Stimulated activated memory B cell treated with anti-CD40 and anti-IgM and Interleukin-4, amounts not matched to agents 10 μg/mL and 1 μg/mL and 100 μg/mL, for 72 hours (primary cell): ENCODE measurements around the gene KCTD12.

Experiments used
- ATAC-seq: fragments of 150-1000 bp; cut with Tn5 transposase; 2 replicates; pipeline ENCODE4 v1.10.0; 2021
- H3K27ac Mint-ChIP-seq: one replicate; pipeline ENCODE4 v1.8.0; 2022; ENCODE audit warnings: mild to moderate bottlenecking, mixed read lengths
- H3K27me3 Mint-ChIP-seq: one replicate; pipeline ENCODE4 v1.8.0; 2022; ENCODE audit warnings: mixed read lengths
- H3K36me3 Mint-ChIP-seq: one replicate; pipeline ENCODE4 v1.8.0; 2022; ENCODE audit warnings: mixed read lengths
- H3K4me1 Mint-ChIP-seq: one replicate; pipeline ENCODE4 v1.8.0; 2022; ENCODE audit warnings: mixed read lengths
- H3K4me3 Mint-ChIP-seq: one replicate; pipeline ENCODE4 v1.8.0; 2022; ENCODE audit warnings: mild to moderate bottlenecking, moderate library complexity, mixed read lengths
- H3K9me3 Mint-ChIP-seq: one replicate; pipeline ENCODE4 v1.8.0; 2022; ENCODE audit warnings: mixed read lengths

KCTD12 gene

GRCh38 chr13:76853481-76853880 lies 32.7 kb downstream of the KCTD12 start:
- H3K27me3 Mint-ChIP-seq = no peaks in the 10 kb centered on the region
- H3K9me3 Mint-ChIP-seq = peaks cover 3% of the 10 kb centered on the region
- no peak overlapping the region for H3K4me3 Mint-ChIP-seq
- no peaks in the 10 kb centered on the region for H3K4me1 Mint-ChIP-seq
- H3K36me3 Mint-ChIP-seq = no peaks in the 10 kb centered on the region
- ATAC-seq = no peak
- no peak overlapping the region for H3K27ac Mint-ChIP-seq

GRCh38 chr13:76852986-76853385 lies 33.2 kb downstream of the KCTD12 start:
- no peaks in the 10 kb centered on the region for H3K4me1 Mint-ChIP-seq
- no peak overlapping the region for H3K27ac Mint-ChIP-seq
- no peak overlapping the region for H3K4me3 Mint-ChIP-seq
- H3K9me3 Mint-ChIP-seq = peaks cover 3% of the 10 kb centered on the region
- H3K36me3 Mint-ChIP-seq = no peaks in the 10 kb centered on the region
- ATAC-seq = no peak
- no peaks in the 10 kb centered on the region for H3K27me3 Mint-ChIP-seq

- H3K36me3 Mint-ChIP-seq = no peaks in the 10 kb centered on the region
- no peaks in the 10 kb centered on the region for H3K27me3 Mint-ChIP-seq
- no peak overlapping the region for H3K4me3 Mint-ChIP-seq
- H3K9me3 Mint-ChIP-seq = peaks cover 3% of the 10 kb centered on the region
- no peak for ATAC-seq
- no peak overlapping the region for H3K27ac Mint-ChIP-seq
- no peaks in the 10 kb centered on the region for H3K4me1 Mint-ChIP-seq
Observed at GRCh38 chr13:76851961-76852360, 34.2 kb downstream of the KCTD12 start.

GRCh38 chr13:76849493-76849892 lies 36.7 kb downstream of the KCTD12 start:
- H3K9me3 Mint-ChIP-seq = no peaks in the 10 kb centered on the region
- no peak overlapping the region for H3K4me3 Mint-ChIP-seq
- no peaks in the 10 kb centered on the region for H3K4me1 Mint-ChIP-seq
- ATAC-seq = no peak
- no peaks in the 10 kb centered on the region for H3K27me3 Mint-ChIP-seq
- no peak overlapping the region for H3K27ac Mint-ChIP-seq
- no peaks in the 10 kb centered on the region for H3K36me3 Mint-ChIP-seq

- ATAC-seq = no peak
- H3K27ac Mint-ChIP-seq = no peak overlapping the region
- no peaks in the 10 kb centered on the region for H3K4me1 Mint-ChIP-seq
- H3K36me3 Mint-ChIP-seq = no peaks in the 10 kb centered on the region
- H3K9me3 Mint-ChIP-seq = no peaks in the 10 kb centered on the region
- H3K27me3 Mint-ChIP-seq = no peaks in the 10 kb centered on the region
- no peak overlapping the region for H3K4me3 Mint-ChIP-seq
Observed at GRCh38 chr13:76848596-76848995, 37.6 kb downstream of the KCTD12 start.

- Mint-ChIP-seq H3K4me3 (no peak overlapping the region), H3K27me3 (peaks cover 11% of the 10 kb centered on the region), H3K4me1 (no peaks in the 10 kb centered on the region), H3K36me3 (no peaks in the 10 kb centered on the region), H3K27ac (no peak overlapping the region), H3K9me3 (no peaks in the 10 kb centered on the region)
- no peak for ATAC-seq
Observed at GRCh38 chr13:76846363-76846762, 39.8 kb downstream of the KCTD12 start.

- Mint-ChIP-seq H3K9me3 (no peaks in the 10 kb centered on the region), H3K4me3 (no peak overlapping the region), H3K4me1 (no peaks in the 10 kb centered on the region), H3K27ac (no peak overlapping the region), H3K36me3 (no peaks in the 10 kb centered on the region), H3K27me3 (peaks cover 11% of the 10 kb centered on the region)
- no peak for ATAC-seq
Observed at GRCh38 chr13:76845865-76846264, 40.3 kb downstream of the KCTD12 start.

- Mint-ChIP-seq H3K9me3 (no peaks in the 10 kb centered on the region), H3K27ac (no peak overlapping the region)
Observed at GRCh38 chr13:76845367-76845766, 40.8 kb downstream of the KCTD12 start.

GRCh38 chr13:76837801-76838200 lies 48.4 kb downstream of the KCTD12 start:
- ATAC-seq = no peak
- Mint-ChIP-seq H3K27me3 (peaks cover 8% of the 10 kb centered on the region), H3K27ac (no peak overlapping the region), H3K9me3 (no peaks in the 10 kb centered on the region), H3K4me1 (no peaks in the 10 kb centered on the region), H3K4me3 (no peak overlapping the region), H3K36me3 (no peaks in the 10 kb centered on the region)

More at GRCh38 chr13:76845367-76845766, 40.8 kb downstream of the KCTD12 start:
- no peaks in the 10 kb centered on the region for H3K4me1 Mint-ChIP-seq
- peaks cover 11% of the 10 kb centered on the region for H3K27me3 Mint-ChIP-seq
- no peak for ATAC-seq
- no peaks in the 10 kb centered on the region for H3K36me3 Mint-ChIP-seq
- H3K4me3 Mint-ChIP-seq = no peak overlapping the region

- H3K36me3 Mint-ChIP-seq = no peaks in the 10 kb centered on the region
- no peak for ATAC-seq
- no peak overlapping the region for H3K27ac Mint-ChIP-seq
- no peaks in the 10 kb centered on the region for H3K4me1 Mint-ChIP-seq
- peaks cover 12% of the 10 kb centered on the region for H3K27me3 Mint-ChIP-seq
- H3K9me3 Mint-ChIP-seq = no peaks in the 10 kb centered on the region
- H3K4me3 Mint-ChIP-seq = no peak overlapping the region
Observed at GRCh38 chr13:76836311-76836710, 49.9 kb downstream of the KCTD12 start.

- no peaks in the 10 kb centered on the region for H3K4me1 Mint-ChIP-seq
- no peaks in the 10 kb centered on the region for H3K36me3 Mint-ChIP-seq
- peaks cover 13% of the 10 kb centered on the region for H3K27me3 Mint-ChIP-seq
- ATAC-seq = no peak
- H3K27ac Mint-ChIP-seq = no peak overlapping the region
- no peak overlapping the region for H3K4me3 Mint-ChIP-seq
- H3K9me3 Mint-ChIP-seq = no peaks in the 10 kb centered on the region
Observed at GRCh38 chr13:76833441-76833954, 52.7 kb downstream of the KCTD12 start.

GRCh38 chr13:76832258-76832988 lies 53.8 kb downstream of the KCTD12 start:
- Mint-ChIP-seq H3K27ac (no peak overlapping the region), H3K9me3 (no peaks in the 10 kb centered on the region), H3K36me3 (no peaks in the 10 kb centered on the region), H3K4me3 (no peak overlapping the region), H3K4me1 (no peaks in the 10 kb centered on the region), H3K27me3 (peaks cover 13% of the 10 kb centered on the region)
- no peak for ATAC-seq

GRCh38 chr13:76830805-76831204 lies 55.4 kb downstream of the KCTD12 start:
- no peak for ATAC-seq
- peaks cover 13% of the 10 kb centered on the region for H3K27me3 Mint-ChIP-seq
- no peaks in the 10 kb centered on the region for H3K36me3 Mint-ChIP-seq
- no peaks in the 10 kb centered on the region for H3K4me1 Mint-ChIP-seq
- H3K9me3 Mint-ChIP-seq = no peaks in the 10 kb centered on the region
- no peak overlapping the region for H3K27ac Mint-ChIP-seq
- H3K4me3 Mint-ChIP-seq = no peak overlapping the region
